Activated T-helper 1 cell treated with anti-CD3 and anti-CD28 coated beads, Interleukin-12 subunit alpha, Interleukin-12 subunit beta, Interleukin-2, Interleukin-4 antibody, amounts not matched to agents 30 ng/mL and 10 ng/mL and 1 ng/mL, durations not matched to agents 14 hours and 24 hours and 36 hours (primary cell): ENCODE measurements around the gene ZNF583. TPM values are rescaled to one million over a fixed set of nuclear protein-coding genes. Genes with fewer than 3 reads are reported as not detected.
A peak's percentile ranks its signal among the peaks of the same experiment; 100 is the strongest.

Experiments
- DNase-seq: peaks from one replicate; pipeline ENCODE4 v3.0.0; 2021; ENCODE audit warnings: low spot score
- H3K27ac Mint-ChIP-seq: one replicate; pipeline ENCODE4 v1.8.0; 2021; ENCODE audit warnings: mild to moderate bottlenecking, mixed read lengths
- H3K27me3 Mint-ChIP-seq: one replicate; pipeline ENCODE4 v1.8.0; 2022; ENCODE audit warnings: mild to moderate bottlenecking, moderate library complexity, mixed read lengths; ENCODE audit not compliant: insufficient read depth
- H3K36me3 Mint-ChIP-seq: one replicate; pipeline ENCODE4 v1.8.0; 2021; ENCODE audit warnings: low read depth, mixed read lengths
- H3K4me1 Mint-ChIP-seq: one replicate; pipeline ENCODE4 v1.8.0; 2021; ENCODE audit warnings: low read depth, mixed read lengths
- H3K4me3 Mint-ChIP-seq: one replicate; pipeline ENCODE4 v1.8.0; 2021; ENCODE audit warnings: mild to moderate bottlenecking, moderate library complexity, mixed read lengths
- H3K9me3 Mint-ChIP-seq: one replicate; pipeline ENCODE4 v1.8.0; 2021; ENCODE audit warnings: mixed read lengths
- intact Hi-C: fragments of 100-400 bp; cut with micrococcal nuclease; formaldehyde crosslinking; loops from one replicate; pipeline ENCODE4 v1.15.1; 2024
- total RNA-seq: library from RNA; stranded (reverse); gene quantifications from 2 replicates; pipeline ENCODE4 v1.2.3, GENCODE V29; 2022

The ZNF583 gene
- total RNA-seq, 1 donor from 2014 or later: 1.4 TPM

GRCh38 chr19:56398809-56399208 lies 5.3 kb upstream of the ZNF583 start:
- intact Hi-C loops: no loop called here
- Mint-ChIP-seq H3K27me3 (no peaks in the 10 kb centered on the region), H3K9me3 (peaks cover 84% of the 10 kb centered on the region), H3K4me1 (peaks cover 11% of the 10 kb centered on the region), H3K4me3 (no peak overlapping the region), H3K36me3 (peaks cover 9% of the 10 kb centered on the region), H3K27ac (no peak overlapping the region)
- DNase-seq: no peak

- H3K9me3 Mint-ChIP-seq: peaks cover 80% of the 10 kb centered on the region
- peaks cover 23% of the 10 kb centered on the region for H3K4me1 Mint-ChIP-seq
- intact Hi-C loops: loop anchor here (5.0 kb wide), 2 partner anchors 192 to 278 kb away; partner anchors contain the start of gene ZNF787
- peaks cover 18% of the 10 kb centered on the region for H3K36me3 Mint-ChIP-seq
- H3K4me3 Mint-ChIP-seq: no peak overlapping the region
- no peak for DNase-seq
- H3K27ac Mint-ChIP-seq: no peak overlapping the region
- H3K27me3 Mint-ChIP-seq: no peaks in the 10 kb centered on the region
Measured at GRCh38 chr19:56400485-56400884, 3.6 kb upstream of the ZNF583 start.

DNA sequence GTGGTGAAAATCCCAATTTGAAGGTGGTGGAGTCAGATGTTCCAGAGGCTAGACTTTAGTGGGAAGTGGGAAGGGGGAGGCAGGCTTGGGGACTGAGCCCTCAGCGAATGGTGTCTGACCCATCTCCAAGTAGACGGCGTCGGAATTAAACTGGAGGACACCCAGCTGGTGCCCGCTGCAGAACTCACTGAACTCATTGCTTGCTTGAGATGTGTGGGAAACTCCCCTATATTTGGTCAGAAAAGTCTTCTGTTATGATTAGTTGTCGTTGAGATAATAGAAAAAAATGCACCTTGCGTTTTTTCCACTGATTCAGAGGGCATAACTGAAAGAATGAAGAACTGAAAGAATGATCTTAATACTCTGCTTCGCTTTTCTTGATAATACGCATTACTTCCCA lies 871 bp upstream of the ZNF583 start:
- Mint-ChIP-seq H3K4me1 (peaks cover 23% of the 10 kb centered on the region), H3K27ac (peak overlapping the region; percentile 96), H3K36me3 (peaks cover 26% of the 10 kb centered on the region), H3K4me3 (peak overlapping the region; percentile 93), H3K9me3 (peaks cover 77% of the 10 kb centered on the region), H3K27me3 (no peaks in the 10 kb centered on the region)
- DNase-seq: no peak
- intact Hi-C loops: loop anchor here (2.0 to 5.0 kb wide), 3 partner anchors 34 to 281 kb away; partner anchors contain the start of gene ZNF787

DNA sequence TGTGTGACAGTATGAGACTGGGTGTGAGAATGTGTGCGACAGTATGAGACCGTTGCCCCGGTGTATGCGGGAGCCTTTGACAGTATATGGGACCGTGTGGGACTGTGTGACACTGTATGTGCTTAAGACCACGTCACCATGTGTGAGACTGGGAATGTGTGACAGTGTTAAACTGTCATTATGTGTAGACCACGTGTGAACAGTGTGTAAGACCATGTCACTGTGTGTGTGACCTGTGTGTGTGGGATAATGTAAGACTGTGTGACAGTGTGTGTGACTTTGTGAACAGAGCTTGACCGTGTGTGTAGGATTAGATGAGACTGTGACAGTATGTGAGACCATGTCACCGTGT lies 549 bp downstream of the ZNF583 start:
- DNase-seq: no peak
- H3K27me3 Mint-ChIP-seq: no peaks in the 10 kb centered on the region
- H3K4me1 Mint-ChIP-seq: peaks cover 23% of the 10 kb centered on the region
- peak overlapping the region; percentile 93 for H3K4me3 Mint-ChIP-seq
- peaks cover 77% of the 10 kb centered on the region for H3K9me3 Mint-ChIP-seq
- peak overlapping the region; percentile 81 for H3K27ac Mint-ChIP-seq
- peaks cover 36% of the 10 kb centered on the region for H3K36me3 Mint-ChIP-seq
- intact Hi-C loops: loop anchor here (1.0 to 5.0 kb wide), 7 partner anchors 11 to 282 kb away; partner anchors contain the start of genes ZFP28, ZNF444, ZNF470 and ZNF582

GRCh38 chr19:56405062-56405461 lies 930 bp downstream of the ZNF583 start:
- intact Hi-C loops: no loop called here
- peaks cover 23% of the 10 kb centered on the region for H3K4me1 Mint-ChIP-seq
- peaks cover 38% of the 10 kb centered on the region for H3K36me3 Mint-ChIP-seq
- no peaks in the 10 kb centered on the region for H3K27me3 Mint-ChIP-seq
- no peak for DNase-seq
- H3K27ac Mint-ChIP-seq: peak overlapping the region; percentile 81
- H3K9me3 Mint-ChIP-seq: peaks cover 77% of the 10 kb centered on the region
- H3K4me3 Mint-ChIP-seq: peak overlapping the region; percentile 93

DNA sequence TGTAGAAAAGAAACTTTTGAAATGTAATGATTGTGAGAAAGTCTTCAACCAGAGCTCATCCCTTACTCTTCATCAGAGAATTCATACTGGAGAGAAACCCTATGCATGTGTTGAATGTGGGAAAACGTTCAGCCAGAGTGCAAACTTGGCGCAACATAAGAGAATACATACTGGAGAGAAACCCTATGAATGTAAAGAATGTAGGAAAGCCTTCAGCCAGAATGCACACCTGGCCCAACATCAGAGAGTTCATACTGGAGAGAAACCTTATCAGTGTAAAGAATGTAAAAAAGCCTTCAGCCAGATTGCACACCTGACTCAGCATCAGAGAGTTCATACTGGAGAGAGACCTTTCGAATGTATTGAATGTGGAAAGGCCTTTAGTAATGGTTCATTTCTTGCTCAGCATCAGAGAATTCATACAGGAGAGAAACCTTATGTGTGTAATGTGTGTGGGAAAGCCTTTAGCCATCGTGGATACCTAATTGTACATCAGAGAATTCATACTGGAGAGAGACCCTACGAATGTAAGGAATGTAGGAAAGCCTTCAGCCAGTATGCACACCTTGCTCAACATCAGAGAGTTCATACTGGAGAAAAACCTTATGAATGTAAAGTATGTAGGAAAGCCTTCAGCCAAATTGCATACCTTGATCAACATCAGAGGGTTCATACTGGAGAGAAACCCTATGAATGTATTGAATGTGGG lies 19.3 kb downstream of the ZNF583 start:
- Mint-ChIP-seq H3K36me3 (peaks cover 31% of the 10 kb centered on the region), H3K9me3 (peaks cover 83% of the 10 kb centered on the region), H3K27me3 (no peaks in the 10 kb centered on the region), H3K4me1 (no peaks in the 10 kb centered on the region), H3K27ac (no peak overlapping the region), H3K4me3 (no peak overlapping the region)
- DNase-seq: no peak
- intact Hi-C loops: no loop called here

DNA sequence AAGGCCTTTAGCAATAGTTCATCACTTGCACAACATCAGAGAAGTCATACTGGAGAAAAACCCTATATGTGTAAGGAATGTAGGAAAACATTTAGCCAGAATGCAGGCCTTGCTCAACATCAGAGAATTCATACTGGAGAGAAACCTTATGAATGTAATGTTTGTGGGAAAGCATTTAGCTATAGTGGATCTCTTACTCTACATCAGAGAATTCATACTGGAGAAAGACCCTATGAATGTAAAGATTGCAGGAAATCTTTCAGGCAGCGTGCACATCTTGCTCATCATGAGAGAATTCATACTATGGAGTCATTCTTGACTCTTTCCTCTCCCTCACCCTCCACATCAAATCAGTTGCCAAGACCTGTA lies 19.8 kb downstream of the ZNF583 start:
- intact Hi-C loops: no loop called here
- Mint-ChIP-seq H3K9me3 (peaks cover 80% of the 10 kb centered on the region), H3K27me3 (no peaks in the 10 kb centered on the region), H3K4me1 (no peaks in the 10 kb centered on the region), H3K4me3 (no peak overlapping the region), H3K27ac (no peak overlapping the region), H3K36me3 (peaks cover 26% of the 10 kb centered on the region)
- no peak for DNase-seq

DNA sequence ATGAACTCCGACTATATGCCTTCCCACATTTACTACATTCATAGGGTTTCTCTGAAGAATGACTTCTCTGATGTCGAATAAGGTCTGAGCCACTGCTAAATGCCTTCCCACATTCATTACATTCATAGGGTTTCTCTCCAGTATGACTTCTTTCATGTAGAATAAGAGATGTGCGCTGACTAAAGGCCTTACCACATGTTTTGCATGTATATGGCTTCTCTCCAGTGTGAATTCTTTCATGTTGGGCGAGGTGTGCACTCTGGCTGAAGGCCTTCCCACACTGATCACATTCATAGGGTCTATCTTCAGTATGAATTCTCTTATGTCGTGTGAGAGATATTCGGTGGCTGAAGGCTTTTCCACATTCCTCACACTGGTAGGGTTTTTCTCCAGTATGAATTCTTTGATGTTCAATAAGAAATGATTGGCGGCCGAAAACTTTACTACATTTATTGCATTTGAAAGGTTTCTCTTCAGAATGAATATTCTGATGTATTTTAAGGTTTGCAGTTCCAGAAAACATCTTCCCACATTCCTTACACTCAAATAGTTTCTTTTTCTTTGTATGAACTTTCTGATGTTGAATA lies 37.2 kb downstream of the ZNF583 start:
- no peak overlapping the region for H3K4me3 Mint-ChIP-seq
- H3K27ac Mint-ChIP-seq: no peak overlapping the region
- DNase-seq: no peak
- intact Hi-C loops: no loop called here
- no peaks in the 10 kb centered on the region for H3K4me1 Mint-ChIP-seq
- H3K27me3 Mint-ChIP-seq: no peaks in the 10 kb centered on the region
- H3K9me3 Mint-ChIP-seq: peaks cover 71% of the 10 kb centered on the region
- no peaks in the 10 kb centered on the region for H3K36me3 Mint-ChIP-seq

DNA sequence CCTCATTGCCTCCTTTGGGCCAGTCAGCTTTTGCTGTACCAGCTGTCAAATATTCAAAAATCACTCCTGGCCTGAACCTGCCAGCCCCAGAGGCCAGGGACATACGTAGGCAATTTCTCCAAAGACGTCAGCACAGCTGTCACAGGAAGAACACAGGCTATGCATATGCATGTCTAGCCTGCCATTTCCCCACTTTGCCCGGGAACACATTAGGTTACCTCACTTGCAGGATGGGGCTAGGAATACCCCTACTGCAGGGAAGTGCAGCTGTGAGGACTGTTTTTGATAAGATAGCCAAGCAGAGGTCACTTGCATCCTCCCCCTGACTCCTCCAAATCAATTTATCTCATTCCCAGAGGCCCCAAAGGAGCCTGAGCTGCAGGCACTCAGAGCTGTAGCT lies 70.2 kb downstream of the ZNF583 start:
- H3K36me3 Mint-ChIP-seq: peaks cover 6% of the 10 kb centered on the region
- no peaks in the 10 kb centered on the region for H3K4me1 Mint-ChIP-seq
- H3K27me3 Mint-ChIP-seq: no peaks in the 10 kb centered on the region
- intact Hi-C loops: no loop called here
- no peak overlapping the region for H3K4me3 Mint-ChIP-seq
- H3K9me3 Mint-ChIP-seq: peaks cover 78% of the 10 kb centered on the region
- no peak overlapping the region for H3K27ac Mint-ChIP-seq
- DNase-seq: no peak

- no peak overlapping the region for H3K4me3 Mint-ChIP-seq
- no peaks in the 10 kb centered on the region for H3K27me3 Mint-ChIP-seq
- peaks cover 72% of the 10 kb centered on the region for H3K9me3 Mint-ChIP-seq
- H3K4me1 Mint-ChIP-seq: no peaks in the 10 kb centered on the region
- no peak overlapping the region for H3K27ac Mint-ChIP-seq
- peaks cover 6% of the 10 kb centered on the region for H3K36me3 Mint-ChIP-seq
- DNase-seq: no peak
- intact Hi-C loops: no loop called here
Measured at GRCh38 chr19:56476093-56476492, 72.0 kb downstream of the ZNF583 start.

Other genes starting within 250 kb of the ZNF583 start
- gene GALP, start 228.3 kb upstream of the ZNF583 start, total RNA-seq: not detected in 2 replicates
- not detected in 2 replicates for gene ZSCAN5B, start 206.5 kb upstream of the ZNF583 start, total RNA-seq
- not detected in 2 replicates for gene ZSCAN5C, start 202.1 kb upstream of the ZNF583 start, total RNA-seq
- 0.29 and 0.51 TPM in 2 replicates for gene EDDM13, start 131.6 kb upstream of the ZNF583 start, total RNA-seq
- gene ZSCAN5A, start 89.5 kb upstream of the ZNF583 start, total RNA-seq: 7.3 and 7.5 TPM in 2 replicates
- gene ZNF582, start 10.8 kb upstream of the ZNF583 start, total RNA-seq: 1.2 and 1.3 TPM in 2 replicates
- gene ZNF667, start 73.0 kb downstream of the ZNF583 start, total RNA-seq: 0.05 and 0.07 TPM in 2 replicates
- gene ZNF471, start 103.5 kb downstream of the ZNF583 start, total RNA-seq: 0.05 and 0.16 TPM in 2 replicates
- 1.4 and 2.8 TPM in 2 replicates for gene ZFP28, start 134.6 kb downstream of the ZNF583 start, total RNA-seq
- 1.2 and 2.4 TPM in 2 replicates for gene ZNF470, start 163.1 kb downstream of the ZNF583 start, total RNA-seq
- gene ZNF71, start 191.0 kb downstream of the ZNF583 start, total RNA-seq: 5.1 and 5.9 TPM in 2 replicates
- gene SMIM17, start 238.8 kb downstream of the ZNF583 start, total RNA-seq: 0.18 TPM in 1 of 2 replicates, not detected in the other